ENCODE results near the gene SOWAHC. TPM values are rescaled to one million over a fixed set of nuclear protein-coding genes. Genes with fewer than 3 reads are reported as not detected.
A peak's percentile ranks its signal among the peaks of the same experiment; 100 is the strongest.

The SOWAHC gene
- total and polyA plus RNA-seq, 2 of the 13 experiments (the other 11 are each of a cell fraction or from before 2014, with no cell fraction given): 21.2 to 22.5 TPM

- TF ChIP-seq SMARCE1 (IDR thresholded peaks at IDR 0.05; ENCODE audit: borderline replicate concordance) (no peak), ZBTB42 (CRISPR knock-in tag; IDR thresholded peaks at IDR 0.05) (peak; percentile 51; the same call in 1 of the 2 replicates), ERF (CRISPR knock-in tag; IDR thresholded peaks at IDR 0.05) (peak; percentile 55; the same call in 1 of the 2 replicates), ZKSCAN1 (IDR thresholded peaks at IDR 0.05; ENCODE audit: low read length) (no peak), POLR2AphosphoS2 (IDR thresholded peaks at IDR 0.05; ENCODE audit: low read depth, low read length) (no peak), LCORL (IDR thresholded peaks at IDR 0.05) (no peak), LCORL (CRISPR knock-in tag; IDR thresholded peaks at IDR 0.05) (peak; percentile 65; the same call in 1 of the 2 replicates), ZNF768 (CRISPR knock-in tag; IDR thresholded peaks at IDR 0.05) (no peak; the same call in 1 of the 2 replicates), KLF16 (CRISPR knock-in tag; IDR thresholded peaks at IDR 0.05) (peak in 1 of 2 experiments; percentile 54; a peak in 2 of 4 replicates), PBX3 (CRISPR knock-in tag; IDR thresholded peaks at IDR 0.05; ENCODE audit: borderline replicate concordance) (no peak), DPF2 (CRISPR knock-in tag; IDR thresholded peaks at IDR 0.05; ENCODE audit: borderline replicate concordance, low read depth) (no peak; the same call in 1 of the 2 replicates), ZNF33B (CRISPR knock-in tag; IDR thresholded peaks at IDR 0.05) (no peak; the same call in 1 of the 2 replicates), ZNF350 (CRISPR knock-in tag; IDR thresholded peaks at IDR 0.05; ENCODE audit: borderline replicate concordance, low read depth) (peak; percentile 74), JDP2 (CRISPR knock-in tag; IDR thresholded peaks at IDR 0.05; ENCODE audit: borderline replicate concordance) (no peak), ZNF616 (CRISPR knock-in tag; IDR thresholded peaks at IDR 0.05; ENCODE audit: low read depth) (peak; percentile 73; the same call in 1 of the 2 replicates), KDM6A (CRISPR knock-in tag; IDR thresholded peaks at IDR 0.05; ENCODE audit: low read depth) (no peak), HOXA3 (CRISPR knock-in tag; IDR thresholded peaks at IDR 0.05) (no peak), ZNF251 (CRISPR knock-in tag; IDR thresholded peaks at IDR 0.05) (peak; percentile 84; the same call in 1 of the 2 replicates), ZSCAN20 (CRISPR knock-in tag; IDR thresholded peaks at IDR 0.05; ENCODE audit: borderline replicate concordance) (no peak), ZSCAN25 (CRISPR knock-in tag; IDR thresholded peaks at IDR 0.05) (no peak; the same call in none of the 2 replicates), EZH2 (conservative IDR thresholded peaks at IDR 0.05; ENCODE audit: low read depth, low read length) (no peak), RBM39 (IDR thresholded peaks at IDR 0.05; ENCODE audit: low read depth, low read length, poor library complexity, severe bottlenecking) (no peak), TCF7 (IDR thresholded peaks at IDR 0.05; ENCODE audit: low read depth) (no peak), ZNF766 (CRISPR knock-in tag; IDR thresholded peaks at IDR 0.05; ENCODE audit: borderline replicate concordance) (no peak; the same call in 1 of the 2 replicates), NFE2L2 (IDR thresholded peaks at IDR 0.05; ENCODE audit: low read length) (no peak)
- TF ChIP-seq, protein P1, sequence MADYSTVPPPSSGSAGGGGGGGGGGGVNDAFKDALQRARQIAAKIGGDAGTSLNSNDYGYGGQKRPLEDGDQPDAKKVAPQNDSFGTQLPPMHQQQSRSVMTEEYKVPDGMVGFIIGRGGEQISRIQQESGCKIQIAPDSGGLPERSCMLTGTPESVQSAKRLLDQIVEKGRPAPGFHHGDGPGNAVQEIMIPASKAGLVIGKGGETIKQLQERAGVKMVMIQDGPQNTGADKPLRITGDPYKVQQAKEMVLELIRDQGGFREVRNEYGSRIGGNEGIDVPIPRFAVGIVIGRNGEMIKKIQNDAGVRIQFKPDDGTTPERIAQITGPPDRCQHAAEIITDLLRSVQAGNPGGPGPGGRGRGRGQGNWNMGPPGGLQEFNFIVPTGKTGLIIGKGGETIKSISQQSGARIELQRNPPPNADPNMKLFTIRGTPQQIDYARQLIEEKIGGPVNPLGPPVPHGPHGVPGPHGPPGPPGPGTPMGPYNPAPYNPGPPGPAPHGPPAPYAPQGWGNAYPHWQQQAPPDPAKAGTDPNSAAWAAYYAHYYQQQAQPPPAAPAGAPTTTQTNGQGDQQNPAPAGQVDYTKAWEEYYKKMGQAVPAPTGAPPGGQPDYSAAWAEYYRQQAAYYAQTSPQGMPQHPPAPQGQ (CRISPR knock-in tag; IDR thresholded peaks at IDR 0.05; ENCODE audit: borderline replicate concordance): no peak
- TF ChIP-seq, protein P2, sequence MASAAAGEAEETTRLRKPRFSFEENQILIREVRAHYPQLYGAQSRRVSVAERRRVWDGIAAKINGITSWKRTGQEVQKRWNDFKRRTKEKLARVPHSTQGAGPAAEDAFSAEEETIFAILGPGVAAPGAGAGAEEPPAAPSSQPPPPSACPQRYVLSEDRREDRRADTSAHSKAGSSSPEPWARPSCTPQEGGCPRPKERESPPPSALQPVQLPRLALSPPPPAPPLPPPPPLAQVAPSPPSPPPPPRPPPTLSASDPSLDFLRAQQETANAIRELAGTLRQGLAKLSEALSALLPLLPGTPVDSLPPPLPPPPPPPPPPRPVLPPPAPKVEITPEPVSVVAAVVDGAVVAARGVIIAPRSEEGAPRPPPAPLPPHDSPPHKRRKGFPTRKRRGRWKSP (CRISPR knock-in tag; IDR thresholded peaks at IDR 0.05): peak; percentile 32; the same call in 1 of the 2 replicates
These were observed 812 bp downstream of the SOWAHC start (continued) for GRCh38 chr2:109614715-109615636.
